Dermis microvascular lymphatic vessel endothelial cell (primary cell): ENCODE measurements around the gene NUMB. TPM values are rescaled to one million over a fixed set of nuclear protein-coding genes. Genes with fewer than 3 reads are reported as not detected.

Experiments used
- DNase-seq, 2 donors: peaks; one replicate each; pipeline versions ENCODE4 v3.0.0 to v3.0.0-alpha.2; 2010; ENCODE audit warnings: low read depth in 2 of 2
- total RNA-seq: library from RNA; depleted of rRNA; stranded (reverse); fragments of >200 nt; gene quantifications from 2 replicates; pipeline ENCODE4 v1.2.1, GENCODE V29; 2014

The NUMB gene
- total RNA-seq, 1 donor from 2014 or later = 53.1 TPM

- peak in 1 of 2 donors; percentile 34 for DNase-seq
Measured at GRCh38 chr14:73293782-73294781, 164.3 kb downstream of the NUMB start.

- no peak for DNase-seq
Measured at GRCh38 chr14:73290279-73290678, 168.1 kb downstream of the NUMB start.

GRCh38 chr14:73289729-73290128 lies 168.6 kb downstream of the NUMB start:
- no peak for DNase-seq

GRCh38 chr14:73289308-73289707 lies 169.0 kb downstream of the NUMB start:
- no peak for DNase-seq

- DNase-seq = no peak
Measured at GRCh38 chr14:73287071-73287470, 171.3 kb downstream of the NUMB start.

GRCh38 chr14:73286598-73286997 lies 171.7 kb downstream of the NUMB start:
- no peak for DNase-seq

GRCh38 chr14:73285979-73286378 lies 172.4 kb downstream of the NUMB start:
- no peak for DNase-seq

- DNase-seq = no peak
Measured at GRCh38 chr14:73283608-73284379, 174.6 kb downstream of the NUMB start.

- DNase-seq = no peak
Measured at GRCh38 chr14:73280903-73281302, 177.4 kb downstream of the NUMB start.

GRCh38 chr14:73277376-73277775 lies 181.0 kb downstream of the NUMB start:
- no peak for DNase-seq

GRCh38 chr14:73276836-73277235 lies 181.5 kb downstream of the NUMB start:
- no peak for DNase-seq

GRCh38 chr14:73273799-73274198 lies 184.5 kb downstream of the NUMB start:
- DNase-seq = no peak

GRCh38 chr14:73272393-73272792 lies 186.0 kb downstream of the NUMB start:
- no peak for DNase-seq

- peak in 1 of 2 donors; percentile 55 for DNase-seq
Measured at GRCh38 chr14:73269729-73270531, 188.4 kb downstream of the NUMB start.

GRCh38 chr14:73267474-73267873 lies 190.9 kb downstream of the NUMB start:
- no peak for DNase-seq

- no peak for DNase-seq
Measured at GRCh38 chr14:73266317-73266716, 192.0 kb downstream of the NUMB start.

GRCh38 chr14:73265721-73266046 lies 192.7 kb downstream of the NUMB start:
- DNase-seq = no peak

GRCh38 chr14:73264885-73265720 lies 193.2 kb downstream of the NUMB start:
- DNase-seq = no peak

GRCh38 chr14:73264080-73264884 lies 194.1 kb downstream of the NUMB start:
- DNase-seq = no peak

- no peak for DNase-seq
Measured at GRCh38 chr14:73263606-73264005, 194.7 kb downstream of the NUMB start.
